SK-N-MC (cell line): ENCODE results near the gene TMEM41B.

Experiments
- EZH2 ChIP-seq: fragments of 200-600 bp; sonication (generic); IDR thresholded peaks from one replicate; pipeline ENCODE4 v1.6.1; 2017; ENCODE audit warnings: antibody characterized with exemption
- FOXP2 ChIP-seq: optimal IDR thresholded peaks from 2 replicates; pipeline ENCODE3; 2011; ENCODE audit warnings: mild to moderate bottlenecking, moderate library complexity; ENCODE audit not compliant: insufficient read depth; ENCODE audit errors: extremely low read length, control extremely low read depth
- POLR2AphosphoS5 ChIP-seq: IDR thresholded peaks from 2 replicates; pipeline ENCODE4 v1.6.1; 2012; ENCODE audit warnings: mild to moderate bottlenecking, low read depth, low read length, borderline replicate concordance

GRCh38 chr11:9362393-9362863 is 48.0 kb upstream of the TMEM41B start:
- no peak for TF ChIP-seq POLR2AphosphoS5
- TF ChIP-seq EZH2: no peak
- no peak for TF ChIP-seq FOXP2
